OCI-LY1 (cell line): ENCODE measurements around the gene UAP1.

Experiments
- H2AFZ ChIP-seq: fragments of 200-600 bp; sonication (generic), shearing (Covaris generic); 2 replicates; pipeline ENCODE4 v1.6.0; 2014; ENCODE audit warnings: antibody characterized with exemption, mild to moderate bottlenecking, low read length
- H3F3A ChIP-seq: fragments of 200-600 bp; sonication (generic), shearing (Covaris generic); 2 replicates; pipeline ENCODE4 v1.6.0; 2014; ENCODE audit warnings: mild to moderate bottlenecking, antibody characterized with exemption, low read length, moderate library complexity; ENCODE audit not compliant: insufficient read depth
- H3K27ac ChIP-seq: fragments of 200-600 bp; sonication (generic); 2 replicates; pipeline ENCODE4 v1.5.1; 2014; ENCODE audit warnings: low read length, mixed run types, mild to moderate bottlenecking, low read depth; ENCODE audit not compliant: poor library complexity, severe bottlenecking
- H3K27me3 ChIP-seq: fragments of 200-600 bp; sonication (generic); 2 replicates; pipeline ENCODE4 v1.6.0; 2014; ENCODE audit warnings: antibody characterized with exemption, mild to moderate bottlenecking, low read length, moderate library complexity; ENCODE audit not compliant: insufficient read depth
- H3K36me3 ChIP-seq: fragments of 200-600 bp; sonication (generic); 2 replicates; pipeline ENCODE4 v1.6.1; 2014; ENCODE audit warnings: mild to moderate bottlenecking, antibody characterized with exemption, low read length, moderate library complexity, mixed read lengths; ENCODE audit not compliant: insufficient read depth
- H3K4me1 ChIP-seq: fragments of 200-600 bp; sonication (generic); 2 replicates; pipeline ENCODE4 v1.5.1; 2014; ENCODE audit warnings: mild to moderate bottlenecking, low read length, moderate library complexity; ENCODE audit not compliant: insufficient read depth, severe bottlenecking
- H3K4me2 ChIP-seq: fragments of 200-600 bp; sonication (generic), shearing (Covaris generic); 2 replicates; pipeline ENCODE4 v1.6.1; 2014; ENCODE audit warnings: low read length
- H3K4me3 ChIP-seq: fragments of 200-600 bp; sonication (generic); 2 replicates; pipeline ENCODE4 v1.5.1; 2014; ENCODE audit warnings: low read length, low read depth, mild to moderate bottlenecking, mixed read lengths; ENCODE audit not compliant: poor library complexity, severe bottlenecking
- H3K79me2 ChIP-seq: fragments of 200-600 bp; shearing (Covaris generic); 2 replicates; pipeline ENCODE4 v1.6.1; 2016; ENCODE audit warnings: mixed run types, low read length, mixed read lengths; ENCODE audit not compliant: insufficient read depth
- H3K9ac ChIP-seq: fragments of 200-600 bp; sonication (generic), shearing (Covaris generic); 2 replicates; pipeline ENCODE4 v1.6.1; 2014; ENCODE audit warnings: mild to moderate bottlenecking, low read length, mixed read lengths
- H3K9me2 ChIP-seq: fragments of 200-600 bp; sonication (generic), shearing (Covaris generic); 2 replicates; pipeline ENCODE4 v1.6.1; 2014; ENCODE audit warnings: low read depth, mild to moderate bottlenecking, low read length, mixed read lengths
- H3K9me3 ChIP-seq: fragments of 200-600 bp; shearing (Covaris generic); 2 replicates; pipeline ENCODE4 v1.6.1; 2014; ENCODE audit warnings: low read length, mixed read lengths
- H4K20me1 ChIP-seq: fragments of 200-600 bp; sonication (generic), shearing (Covaris generic); 2 replicates; pipeline ENCODE4 v1.6.0; 2016; ENCODE audit warnings: mild to moderate bottlenecking, low read length; ENCODE audit not compliant: insufficient read depth
- CTCF ChIP-seq: fragments of 200-600 bp; sonication (generic), shearing (Covaris generic); IDR thresholded peaks from 2 replicates; pipeline ENCODE4 v1.5.1; 2017; ENCODE audit warnings: mild to moderate bottlenecking, antibody characterized with exemption, low read length, moderate library complexity, mixed read lengths
- EZH2 ChIP-seq: fragments of 200-600 bp; sonication (generic), shearing (Covaris generic); IDR thresholded peaks from 2 replicates; pipeline ENCODE4 v1.8.0; 2017; ENCODE audit warnings: borderline replicate concordance, mixed run types, mild to moderate bottlenecking, antibody characterized with exemption, low read length, moderate library complexity, mixed read lengths

UAP1 gene

GRCh38 chr1:162629651-162630050, 68.1 kb downstream of the UAP1 start:
- no peak overlapping the region for H3K27ac ChIP-seq
- H3K4me3 ChIP-seq = no peak overlapping the region
- no peaks in the 10 kb centered on the region for H3K9me3 ChIP-seq
- no peaks in the 10 kb centered on the region for H4K20me1 ChIP-seq
- H3K36me3 ChIP-seq = no peaks in the 10 kb centered on the region
- H2AFZ ChIP-seq = no peak overlapping the region
- TF ChIP-seq EZH2 (no peak), CTCF (no peak)
- no peaks in the 10 kb centered on the region for H3K79me2 ChIP-seq
- H3K9ac ChIP-seq = no peak overlapping the region
- H3K4me2 ChIP-seq = no peak overlapping the region
- H3K9me2 ChIP-seq = no peaks in the 10 kb centered on the region
- no peaks in the 10 kb centered on the region for H3K27me3 ChIP-seq
- H3F3A ChIP-seq = no peaks in the 10 kb centered on the region
- H3K4me1 ChIP-seq = no peaks in the 10 kb centered on the region

- no peak overlapping the region for H3K4me2 ChIP-seq
- no peaks in the 10 kb centered on the region for H3K9me3 ChIP-seq
- no peaks in the 10 kb centered on the region for H3K27me3 ChIP-seq
- H2AFZ ChIP-seq = no peak overlapping the region
- H3K79me2 ChIP-seq = no peaks in the 10 kb centered on the region
- H3K4me1 ChIP-seq = no peaks in the 10 kb centered on the region
- no peak overlapping the region for H3K4me3 ChIP-seq
- no peak overlapping the region for H3K27ac ChIP-seq
- H3K9ac ChIP-seq = no peak overlapping the region
- no peaks in the 10 kb centered on the region for H3K36me3 ChIP-seq
- TF ChIP-seq EZH2 = no peak
- TF ChIP-seq CTCF = no peak
- H3K9me2 ChIP-seq = no peaks in the 10 kb centered on the region
- no peaks in the 10 kb centered on the region for H4K20me1 ChIP-seq
- no peaks in the 10 kb centered on the region for H3F3A ChIP-seq
These were observed 70.1 kb downstream of the UAP1 start for GRCh38 chr1:162631546-162632191.

GRCh38 chr1:162632217-162632666, 70.7 kb downstream of the UAP1 start, which contains the start of gene DDR2:
Gene DDR2 (plus strand): TSS chr1:162632464. CDS start chr1:162719064, 86,600 bp downstream.
- Histone ChIP-seq H4K20me1 (no peaks in the 10 kb centered on the region), H3K27ac (no peak within 1 kb of the TSS), H3K4me3 (no peak within 1 kb of the TSS), H3K4me1 (no peaks in the 10 kb centered on the region), H3K9ac (no peak within 1 kb of the TSS), H3K79me2 (no peaks in the 10 kb centered on the region), H3K36me3 (no peaks in the 10 kb centered on the region), H3K4me2 (no peak within 1 kb of the TSS), H3K27me3 (no peaks in the 10 kb centered on the region), H3K9me3 (no peaks in the 10 kb centered on the region), H2AFZ (no peak within 1 kb of the TSS), H3F3A (no peaks in the 10 kb centered on the region), H3K9me2 (no peaks in the 10 kb centered on the region)
- TF ChIP-seq EZH2 (no peak), CTCF (no peak)
